HEK293 (cell line): ENCODE data around the gene SAE1.

Source experiments
- CTCF ChIA-PET: fragments of 350-600 bp; formaldehyde crosslinking; extraction: SDS; loops from one replicate; lab custom pipeline; 2021; ENCODE audit warnings: antibody characterized with exemption; lab: Yijun Ruan, JAX
- POLR2A ChIA-PET: fragments of 300-600 bp; formaldehyde crosslinking; extraction: SDS; loops from one replicate; lab custom pipeline; 2020; ENCODE audit warnings: antibody characterized with exemption, inconsistent platforms; lab: Yijun Ruan, JAX
- H3K27ac ChIP-seq: fragments of 200-500 bp; sonication (Bioruptor generic); 2 replicates; pipeline ENCODE4 v1.5.1; 2014; ENCODE audit warnings: low read depth, low read length, control low read depth, inconsistent platforms; ENCODE audit errors: extremely low read depth
- H3K36me3 ChIP-seq, 2 experiments: fragments of 200-500 bp in 1 of 2; sonication (Bioruptor generic) in 1 of 2; 1 replicate in 1 of 2; 2 replicates in 1 of 2; pipeline ENCODE4 v1.5.1; 2014 to 2017; ENCODE audit warnings: inconsistent platforms in 2 of 2, low read length in 2 of 2; ENCODE audit not compliant: control insufficient read depth in 2 of 2, insufficient read depth in 1 of 2
- H3K4me1 ChIP-seq: fragments of 200-500 bp; sonication (Bioruptor generic); 2 replicates; pipeline ENCODE4 v1.5.1; 2014; ENCODE audit warnings: mild to moderate bottlenecking, low read length, inconsistent platforms; ENCODE audit not compliant: control insufficient read depth, insufficient read depth
- H3K4me3 ChIP-seq: 2 replicates; pipeline ENCODE4 v1.5.1; 2011; ENCODE audit warnings: low read depth, mild to moderate bottlenecking, control low read depth, low read length, moderate library complexity
- H3K9me3 ChIP-seq: fragments of 200-500 bp; sonication (Bioruptor generic); 2 replicates; pipeline ENCODE4 v1.5.1; 2014; ENCODE audit warnings: low read depth, low read length, inconsistent platforms; ENCODE audit not compliant: control insufficient read depth, insufficient read depth
- GFI1B ChIP-seq: fragments of 450-650 bp; formaldehyde crosslinking; IDR thresholded peaks from 2 replicates; pipeline ENCODE4 v1.5.1; 2016; ENCODE audit warnings: missing biosample characterization, missing genetic modification characterization
- GLI2 ChIP-seq: fragments of 450-650 bp; formaldehyde crosslinking; IDR thresholded peaks from 2 replicates; pipeline ENCODE4; 2017; ENCODE audit warnings: missing biosample characterization, missing genetic modification characterization, low read depth, borderline replicate concordance
- GLIS1 ChIP-seq: fragments of 450-650 bp; formaldehyde crosslinking; IDR thresholded peaks from 2 replicates; pipeline ENCODE4 v1.5.1; 2016; ENCODE audit warnings: missing biosample characterization, missing genetic modification characterization
- INSM2 ChIP-seq: fragments of 450-650 bp; formaldehyde crosslinking; IDR thresholded peaks from 2 replicates; pipeline ENCODE4 v1.5.1; 2016; ENCODE audit warnings: missing biosample characterization, missing genetic modification characterization
- KLF1 ChIP-seq: fragments of 450-650 bp; formaldehyde crosslinking; IDR thresholded peaks from 2 replicates; pipeline ENCODE4 v1.5.1; 2016; ENCODE audit warnings: missing biosample characterization, missing genetic modification characterization
- KLF10 ChIP-seq: fragments of 450-650 bp; IDR thresholded peaks from 2 replicates; pipeline ENCODE4 v1.5.1; 2018; ENCODE audit warnings: missing biosample characterization, mild to moderate bottlenecking, missing genetic modification characterization
- KLF17 ChIP-seq: fragments of 450-650 bp; formaldehyde crosslinking; IDR thresholded peaks from 2 replicates; pipeline ENCODE4 v1.5.1; 2016; ENCODE audit warnings: missing biosample characterization, missing genetic modification characterization
- KLF7 ChIP-seq: fragments of 450-650 bp; formaldehyde crosslinking; IDR thresholded peaks from 2 replicates; pipeline ENCODE4 v1.5.1; 2016; ENCODE audit warnings: missing biosample characterization, missing genetic modification characterization, borderline replicate concordance
- SP3 ChIP-seq: fragments of 450-650 bp; formaldehyde crosslinking; IDR thresholded peaks from 2 replicates; pipeline ENCODE4 v1.5.1; 2016; ENCODE audit warnings: missing biosample characterization, missing genetic modification characterization
- TRIM28 ChIP-seq: IDR thresholded peaks from 2 replicates; pipeline ENCODE4 v1.6.1; 2011; ENCODE audit warnings: low read length, control low read depth, borderline replicate concordance
- ZBTB20 ChIP-seq: fragments of 450-650 bp; formaldehyde crosslinking; IDR thresholded peaks from 2 replicates; pipeline ENCODE4 v1.5.1; 2016; ENCODE audit warnings: missing biosample characterization, missing genetic modification characterization
- ZBTB7A ChIP-seq: fragments of 450-650 bp; formaldehyde crosslinking; IDR thresholded peaks from 2 replicates; pipeline ENCODE4 v1.5.1; 2016; ENCODE audit warnings: low read depth, missing biosample characterization, missing genetic modification characterization
- ZIC2 ChIP-seq: fragments of 450-650 bp; formaldehyde crosslinking; IDR thresholded peaks from 2 replicates; pipeline ENCODE4 v1.5.1; 2016; ENCODE audit warnings: missing biosample characterization, missing genetic modification characterization
- ZNF133 ChIP-seq: fragments of 450-650 bp; formaldehyde crosslinking; IDR thresholded peaks from 2 replicates; pipeline ENCODE4 v1.5.1; 2016; ENCODE audit warnings: missing biosample characterization, missing genetic modification characterization
- ZNF16 ChIP-seq: fragments of 450-650 bp; formaldehyde crosslinking; IDR thresholded peaks from 2 replicates; pipeline ENCODE4 v1.5.1; 2016; ENCODE audit warnings: low read depth, missing biosample characterization, missing genetic modification characterization
- ZNF169 ChIP-seq: fragments of 450-650 bp; formaldehyde crosslinking; IDR thresholded peaks from 2 replicates; pipeline ENCODE4 v1.5.1; 2016; ENCODE audit warnings: missing biosample characterization, missing genetic modification characterization
- ZNF24 ChIP-seq: fragments of 450-650 bp; formaldehyde crosslinking; IDR thresholded peaks from 2 replicates; pipeline ENCODE4 v1.5.1; 2016; ENCODE audit warnings: missing biosample characterization, missing genetic modification characterization
- ZNF266 ChIP-seq: fragments of 450-650 bp; formaldehyde crosslinking; IDR thresholded peaks from 2 replicates; pipeline ENCODE4 v1.5.1; 2016; ENCODE audit warnings: missing biosample characterization, missing genetic modification characterization, low read depth
- ZNF302 ChIP-seq: fragments of 450-650 bp; formaldehyde crosslinking; IDR thresholded peaks from 2 replicates; pipeline ENCODE4 v1.5.1; 2016; ENCODE audit warnings: missing biosample characterization, missing genetic modification characterization, low read depth
- ZNF324 ChIP-seq: fragments of 450-650 bp; formaldehyde crosslinking; IDR thresholded peaks from 2 replicates; pipeline ENCODE4 v1.5.1; 2016; ENCODE audit warnings: missing biosample characterization, missing genetic modification characterization
- ZNF391 ChIP-seq: fragments of 450-650 bp; formaldehyde crosslinking; IDR thresholded peaks from 2 replicates; pipeline ENCODE4 v1.5.1; 2016; ENCODE audit warnings: low read depth, missing biosample characterization, missing genetic modification characterization, borderline replicate concordance
- ZNF518A ChIP-seq: fragments of 450-650 bp; formaldehyde crosslinking; conservative IDR thresholded peaks from 2 replicates; pipeline ENCODE4 v1.5.1; 2016; ENCODE audit warnings: low read depth, missing biosample characterization, missing genetic modification characterization
- ZNF544 ChIP-seq: fragments of 450-650 bp; formaldehyde crosslinking; IDR thresholded peaks from 2 replicates; pipeline ENCODE4 v1.5.0; 2017; ENCODE audit warnings: missing biosample characterization, missing genetic modification characterization
- ZNF549 ChIP-seq: fragments of 450-650 bp; IDR thresholded peaks from 2 replicates; pipeline ENCODE4 v1.5.1; 2018; ENCODE audit warnings: missing biosample characterization, missing genetic modification characterization, mild to moderate bottlenecking, inconsistent platforms, moderate library complexity
- ZNF621 ChIP-seq: fragments of 450-650 bp; formaldehyde crosslinking; IDR thresholded peaks from 2 replicates; pipeline ENCODE4 v1.5.1; 2017; ENCODE audit warnings: missing biosample characterization, missing genetic modification characterization
- ZNF776 ChIP-seq: fragments of 450-650 bp; formaldehyde crosslinking; IDR thresholded peaks from 2 replicates; pipeline ENCODE4 v1.5.0; 2017; ENCODE audit warnings: missing biosample characterization, missing genetic modification characterization, borderline replicate concordance
- ZSCAN16 ChIP-seq: fragments of 450-650 bp; formaldehyde crosslinking; IDR thresholded peaks from 2 replicates; pipeline ENCODE4 v1.5.1; 2016; ENCODE audit warnings: missing biosample characterization, missing genetic modification characterization
- ZSCAN4 ChIP-seq: fragments of 450-650 bp; formaldehyde crosslinking; IDR thresholded peaks from 2 replicates; pipeline ENCODE4 v1.5.1; 2017; ENCODE audit warnings: missing biosample characterization, missing genetic modification characterization

The SAE1 gene

GRCh38 chr19:47241919-47242577, 111.4 kb downstream of the SAE1 start (continued):
- no peak for TF ChIP-seq KLF17 (tag by site-specific recombination)
- TF ChIP-seq ZNF549 (tag by site-specific recombination) = no peak
- peak; percentile 22; the same call in 1 of the 2 replicates for TF ChIP-seq ZNF133
- TF ChIP-seq ZNF24 (tag by site-specific recombination) = no peak
- no peak for TF ChIP-seq ZSCAN16 (tag by site-specific recombination)
- no peak for TF ChIP-seq ZNF621
- TF ChIP-seq ZNF391 (tag by site-specific recombination) = no peak
- no peak for TF ChIP-seq SP3 (tag by site-specific recombination)
- TF ChIP-seq ZNF16 (tag by site-specific recombination) = no peak
- TF ChIP-seq, all 188 proteins: peak for 6

GRCh38 chr19:47243364-47243775, 112.7 kb downstream of the SAE1 start:
- Histone ChIP-seq H3K27ac (peak overlapping the region; percentile 65), H3K9me3 (no peaks in the 10 kb centered on the region), H3K4me1 (peaks cover 7% of the 10 kb centered on the region), H3K36me3 (no peaks in the 10 kb centered on the region), H3K4me3 (no peak overlapping the region)
- ChIA-PET CTCF (interaction anchor here (0.7 to 6.8 kb wide), 10 partner anchors 17 to 230 kb away, joined by 3 to 316 read pairs (median 18); no protein-coding TSS in a partner anchor), POLR2A (interaction anchor here (0.8 to 3.3 kb wide), 13 partner anchors 10 to 714 kb away, joined by 3 to 112 read pairs (median 5); partner anchors contain the start of genes CCDC9, INAFM1, SAE1 and ZC3H4)
- TF ChIP-seq ZSCAN4 (tag by site-specific recombination) (no peak), KLF10 (tag by site-specific recombination) (no peak), ZBTB7A (tag by site-specific recombination) (no peak), GFI1B (tag by site-specific recombination) (no peak), ZNF302 (tag by site-specific recombination) (no peak), SP3 (tag by site-specific recombination) (no peak), GLI2 (tag by site-specific recombination) (no peak), KLF7 (tag by site-specific recombination) (peak; percentile 29; the same call in 1 of the 2 replicates), GLIS1 (tag by site-specific recombination) (peak; percentile 69), KLF1 (tag by site-specific recombination) (peak; percentile 7), INSM2 (tag by site-specific recombination) (no peak), ZNF776 (tag by site-specific recombination) (no peak), ZNF169 (tag by site-specific recombination) (peak; percentile 95), ZNF518A (tag by site-specific recombination) (no peak), ZNF544 (no peak), ZBTB20 (no peak), TRIM28 (no peak), ZNF324 (tag by site-specific recombination) (peak; percentile 26; the same call in 1 of the 2 replicates), ZIC2 (0 out of 2 replicates have a peak, but pooled peaks have one; percentile 4), ZNF266 (tag by site-specific recombination) (no peak)
